Thymus (tissue), 11 donors: ENCODE data around the gene ARID3B. TPM values are rescaled to one million over a fixed set of nuclear protein-coding genes. Genes with fewer than 3 reads are reported as not detected.
"Not testable (repeated sequence)": the region's sequence is repeated elsewhere in the genome, so short reads cannot be mapped to it uniquely, and the experiment has no call there.

Source experiments
- DNase-seq, 9 donors: peaks; one replicate each; pipeline ENCODE4 v3.0.0-alpha.2; 2013; ENCODE audit warnings: low spot score in 9 of 9, low read depth in 6 of 9, missing footprints in 1 of 9
- H3K27ac ChIP-seq, 2 donors: one replicate each; pipeline ENCODE4 v1.5.1; 2013; ENCODE audit warnings: control low read depth in 1 of 2, low read depth in 1 of 2, low read length in 1 of 2, mild to moderate bottlenecking in 1 of 2, moderate library complexity in 1 of 2
- H3K27me3 ChIP-seq, 2 donors: one replicate each; pipeline ENCODE4 v1.5.1; 2013; ENCODE audit warnings: low read length in 1 of 2; ENCODE audit not compliant: control insufficient read depth in 2 of 2, insufficient read depth in 1 of 2
- H3K36me3 ChIP-seq, 2 donors: one replicate each; pipeline ENCODE4 v1.5.1; 2013; ENCODE audit warnings: low read length in 1 of 2, mild to moderate bottlenecking in 1 of 2, moderate library complexity in 1 of 2; ENCODE audit not compliant: control insufficient read depth in 2 of 2, insufficient read depth in 2 of 2
- H3K4me1 ChIP-seq, 2 donors: one replicate each; pipeline ENCODE4 v1.5.1; 2013; ENCODE audit warnings: low read length in 2 of 2; ENCODE audit not compliant: control insufficient read depth in 2 of 2, insufficient read depth in 2 of 2
- H3K4me3 ChIP-seq, 2 donors: one replicate each; pipeline ENCODE4 v1.5.1; 2013; ENCODE audit warnings: low read length in 2 of 2, control low read depth in 1 of 2, mild to moderate bottlenecking in 1 of 2
- H3K9me3 ChIP-seq, 2 donors: one replicate each; pipeline ENCODE4 v1.5.1; 2013; ENCODE audit warnings: low read length in 1 of 2, mild to moderate bottlenecking in 1 of 2; ENCODE audit not compliant: control insufficient read depth in 2 of 2, insufficient read depth in 1 of 2
- WGBS: extraction: QIAGEN DNeasy Blood & Tissue Kit; methylation state at CpG from one replicate; pipeline ENCODE4 v1.1.7; 2013; 5-methylcytosine and 5-hydroxymethylcytosine counted together
- polyA plus RNA-seq: library from polyadenylated mRNA; stranded (reverse); fragments of 200-250 nt; gene quantifications from one replicate; pipeline ENCODE4 v1.2.3, GENCODE V29; 2013
- total RNA-seq: library from RNA; stranded (reverse); fragments of 120-200 nt; gene quantifications from one replicate; pipeline ENCODE4 v1.2.4, GENCODE V29; 2013
- donor health status: healthy.

Gene ARID3B
- total and polyA plus RNA-seq, 2 donors = 5.6 to 5.8 TPM

DNA sequence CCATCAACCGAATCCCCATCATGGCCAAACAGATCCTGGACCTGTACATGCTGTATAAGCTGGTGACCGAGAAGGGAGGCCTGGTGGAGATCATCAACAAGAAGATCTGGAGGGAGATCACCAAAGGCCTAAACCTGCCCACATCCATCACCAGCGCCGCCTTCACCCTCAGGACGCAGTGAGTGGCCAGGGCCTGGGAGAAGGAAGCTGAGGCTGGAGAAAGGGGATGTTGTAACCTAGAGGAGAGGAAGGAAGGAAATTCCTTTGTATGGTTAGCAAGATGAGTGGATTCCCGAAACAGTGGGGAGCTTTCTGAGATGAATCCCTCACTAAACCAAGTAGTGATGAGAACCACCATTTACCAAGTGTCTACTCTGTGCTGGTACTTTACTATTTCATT, 48.8 kb downstream of the ARID3B start:
- no peak for DNase-seq
- Histone ChIP-seq H3K4me3 (no peak overlapping the region), H3K27me3 (no peaks in the 10 kb centered on the region), H3K9me3 (no peaks in the 10 kb centered on the region), H3K36me3 (peaks cover 25 to 58% of the 10 kb centered on the region in 2 donors), H3K27ac (no peak overlapping the region), H3K4me1 (peaks cover 0 to 5% of the 10 kb centered on the region in 2 donors)
- 98% methylated on average over 6 of the region's 6 CpGs for WGBS

DNA sequence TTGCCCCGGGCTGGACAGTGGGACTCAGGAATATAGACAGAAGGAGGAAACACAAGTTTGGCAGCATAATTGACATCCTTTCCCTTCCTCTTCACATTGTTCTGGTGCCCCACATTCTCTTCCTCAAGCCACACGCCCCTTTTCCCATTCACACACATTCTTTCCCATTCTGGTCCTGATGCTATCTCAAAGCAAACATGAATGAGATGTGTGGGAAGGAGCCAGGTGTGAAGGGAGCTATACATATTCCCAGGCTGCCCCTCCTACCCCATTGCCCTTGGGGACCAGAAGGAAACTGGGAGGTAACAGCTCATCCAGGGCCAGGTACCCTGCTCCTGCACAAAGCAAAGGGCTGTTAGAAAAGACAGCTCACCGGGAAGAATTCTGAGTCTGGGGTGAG, 51.2 kb downstream of the ARID3B start:
- H3K36me3 ChIP-seq = peaks cover 25 to 48% of the 10 kb centered on the region in 2 donors
- WGBS = 96% methylated on average over 3 of the region's 3 CpGs

DNA sequence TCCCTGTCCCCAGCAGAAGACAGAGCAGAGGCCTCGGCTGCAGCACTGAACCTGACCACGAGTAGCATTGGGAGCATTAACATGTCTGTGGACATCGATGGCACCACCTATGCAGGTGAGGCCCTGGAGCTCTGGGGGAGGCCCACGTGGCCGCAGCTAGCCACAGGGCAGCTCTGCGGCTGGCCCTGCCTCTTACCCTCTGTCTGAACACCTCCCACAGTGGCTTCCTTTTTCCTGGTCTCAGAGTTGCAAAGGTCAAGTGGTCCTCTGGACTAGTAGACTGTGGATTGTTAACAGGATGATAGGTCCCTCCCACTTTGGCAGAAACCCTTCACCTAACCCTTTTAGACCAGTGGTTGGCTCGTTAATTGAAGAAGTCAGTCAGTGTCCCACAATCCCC, 52.1 kb downstream of the ARID3B start:
- Histone ChIP-seq H3K27ac (no peak overlapping the region), H3K4me3 (no peak overlapping the region), H3K9me3 (no peaks in the 10 kb centered on the region), H3K4me1 (peaks cover 3 to 6% of the 10 kb centered on the region in 2 donors), H3K27me3 (no peaks in the 10 kb centered on the region), H3K36me3 (peaks cover 25 to 42% of the 10 kb centered on the region in 2 donors)
- WGBS = 98% methylated on average over 7 of the region's 7 CpGs
- no peak for DNase-seq

More for the DNA sequence above, 51.2 kb downstream of the ARID3B start:
- H3K27ac ChIP-seq = no peak overlapping the region
- H3K4me3 ChIP-seq = no peak overlapping the region
- no peak for DNase-seq
- H3K9me3 ChIP-seq = no peaks in the 10 kb centered on the region
- peaks cover 0 to 3% of the 10 kb centered on the region in 2 donors for H3K4me1 ChIP-seq
- no peaks in the 10 kb centered on the region for H3K27me3 ChIP-seq

DNA sequence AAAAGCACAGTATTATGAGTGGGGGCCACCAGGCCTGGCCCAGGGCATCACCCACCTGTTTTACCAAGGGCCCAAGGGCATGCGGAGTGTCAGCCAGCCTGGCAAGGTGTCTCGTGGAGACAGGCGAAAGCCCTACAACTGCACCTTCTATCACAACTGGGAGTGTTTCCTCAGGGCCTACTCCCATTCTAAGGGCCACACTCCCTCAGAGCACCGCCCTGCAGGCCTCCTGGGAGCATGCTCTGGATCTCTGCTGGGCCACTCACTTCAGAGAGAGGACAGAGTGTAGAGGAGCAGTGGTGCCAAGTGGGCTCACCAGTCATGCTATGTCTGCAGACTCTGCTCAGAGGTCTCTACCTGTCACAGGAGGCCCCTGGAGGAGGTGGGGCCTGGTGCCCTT, 53.4 kb downstream of the ARID3B start:
- Histone ChIP-seq H3K27me3 (no peaks in the 10 kb centered on the region), H3K4me1 (peaks cover 10 to 16% of the 10 kb centered on the region in 2 donors), H3K9me3 (no peaks in the 10 kb centered on the region), H3K36me3 (peaks cover 25 to 40% of the 10 kb centered on the region in 2 donors), H3K4me3 (no peak overlapping the region), H3K27ac (no peak overlapping the region)
- no peak for DNase-seq
- 95% methylated on average over 4 of the region's 4 CpGs for WGBS

DNA sequence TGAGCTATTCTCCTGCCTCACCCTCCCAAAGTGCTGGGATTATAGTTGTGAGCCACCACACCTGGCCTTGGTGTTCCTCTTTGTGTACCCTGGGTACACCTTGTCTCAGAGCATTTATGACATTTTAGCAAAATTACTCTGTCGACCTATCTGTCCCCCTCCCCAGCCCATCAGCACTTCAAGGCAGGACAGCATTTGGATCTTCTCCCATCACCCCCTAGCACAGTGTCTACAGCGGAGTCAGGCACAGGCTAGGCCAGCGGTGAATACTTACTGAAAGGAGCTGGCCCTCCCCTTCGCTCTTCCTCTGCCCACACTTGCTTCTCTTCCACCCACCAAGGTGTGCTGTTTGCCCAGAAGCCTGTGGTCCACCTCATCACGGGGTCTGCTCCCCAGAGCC, 54.3 kb downstream of the ARID3B start:
- H3K9me3 ChIP-seq = no peaks in the 10 kb centered on the region
- H3K4me3 ChIP-seq = no peak overlapping the region
- peaks cover 10 to 18% of the 10 kb centered on the region in 2 donors for H3K4me1 ChIP-seq
- no peak overlapping the region for H3K27ac ChIP-seq
- DNase-seq = no peak
- WGBS = 97% methylated on average over 5 of the region's 5 CpGs
- no peaks in the 10 kb centered on the region for H3K27me3 ChIP-seq
- peaks cover 20 to 36% of the 10 kb centered on the region in 2 donors for H3K36me3 ChIP-seq

DNA sequence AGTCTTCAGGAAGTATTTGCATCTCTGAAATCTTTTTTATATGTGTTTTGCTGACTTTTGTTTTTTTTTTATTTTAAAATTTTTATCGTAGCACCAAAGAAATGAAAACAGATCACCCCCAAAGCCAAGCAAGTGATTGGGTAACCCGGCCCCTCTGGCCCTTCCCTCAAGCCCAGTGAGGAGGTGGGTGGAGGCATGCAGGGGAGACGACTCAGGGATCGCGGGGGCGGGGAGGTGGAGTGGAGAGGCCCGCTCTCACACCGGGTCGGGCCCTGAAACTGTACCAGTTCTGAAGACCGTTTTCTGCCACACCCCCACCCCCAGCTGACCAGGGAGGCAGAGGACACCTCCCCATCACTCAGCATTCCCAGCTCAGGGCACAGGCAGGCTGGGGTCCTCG, 55.7 kb downstream of the ARID3B start:
- not testable (repeated sequence) for DNase-seq
- WGBS = 87% methylated on average over 10 of the region's 11 CpGs
- peaks cover 10 to 18% of the 10 kb centered on the region in 2 donors for H3K4me1 ChIP-seq

DNA sequence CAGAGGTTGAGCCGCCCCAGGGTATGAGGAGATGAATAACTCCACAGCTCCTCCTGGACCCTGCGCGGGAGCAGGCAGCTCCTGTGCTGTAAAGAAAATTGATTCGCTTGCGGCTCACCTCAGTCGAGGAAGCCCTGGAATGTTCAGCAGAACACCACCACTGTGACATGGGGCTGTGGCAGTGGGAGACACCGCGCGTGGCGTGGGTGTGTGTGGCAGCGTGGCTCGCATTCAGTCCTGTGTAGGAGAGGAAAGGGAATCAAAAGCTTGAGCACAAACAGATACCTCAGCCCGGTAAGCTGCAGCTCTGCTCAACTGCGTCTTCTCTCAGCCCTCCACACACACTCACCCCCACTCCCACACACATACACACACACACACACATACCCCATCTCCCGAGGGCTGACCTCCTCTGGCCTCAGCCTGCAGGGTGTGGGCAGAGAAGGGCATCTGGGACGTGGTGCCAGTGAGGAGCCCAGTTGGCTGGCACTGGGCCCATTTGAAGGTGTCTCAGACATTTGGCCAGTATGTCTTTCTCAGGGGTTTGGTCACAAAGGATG, 56.2 kb downstream of the ARID3B start:
- H3K27ac ChIP-seq, H3K27me3 ChIP-seq, DNase-seq, H3K4me3 ChIP-seq, H3K9me3 ChIP-seq: not testable (repeated sequence)
- Histone ChIP-seq H3K36me3 (peaks cover 16 to 20% of the 10 kb centered on the region in 2 donors), H3K4me1 (peaks cover 10 to 18% of the 10 kb centered on the region in 2 donors)
- 97% methylated on average over 16 of the region's 16 CpGs for WGBS

More for the DNA sequence above, 55.7 kb downstream of the ARID3B start:
- H3K27me3 ChIP-seq, H3K4me3 ChIP-seq, H3K27ac ChIP-seq, H3K9me3 ChIP-seq: not testable (repeated sequence)
- H3K36me3 ChIP-seq = peaks cover 20 to 25% of the 10 kb centered on the region in 2 donors

DNA sequence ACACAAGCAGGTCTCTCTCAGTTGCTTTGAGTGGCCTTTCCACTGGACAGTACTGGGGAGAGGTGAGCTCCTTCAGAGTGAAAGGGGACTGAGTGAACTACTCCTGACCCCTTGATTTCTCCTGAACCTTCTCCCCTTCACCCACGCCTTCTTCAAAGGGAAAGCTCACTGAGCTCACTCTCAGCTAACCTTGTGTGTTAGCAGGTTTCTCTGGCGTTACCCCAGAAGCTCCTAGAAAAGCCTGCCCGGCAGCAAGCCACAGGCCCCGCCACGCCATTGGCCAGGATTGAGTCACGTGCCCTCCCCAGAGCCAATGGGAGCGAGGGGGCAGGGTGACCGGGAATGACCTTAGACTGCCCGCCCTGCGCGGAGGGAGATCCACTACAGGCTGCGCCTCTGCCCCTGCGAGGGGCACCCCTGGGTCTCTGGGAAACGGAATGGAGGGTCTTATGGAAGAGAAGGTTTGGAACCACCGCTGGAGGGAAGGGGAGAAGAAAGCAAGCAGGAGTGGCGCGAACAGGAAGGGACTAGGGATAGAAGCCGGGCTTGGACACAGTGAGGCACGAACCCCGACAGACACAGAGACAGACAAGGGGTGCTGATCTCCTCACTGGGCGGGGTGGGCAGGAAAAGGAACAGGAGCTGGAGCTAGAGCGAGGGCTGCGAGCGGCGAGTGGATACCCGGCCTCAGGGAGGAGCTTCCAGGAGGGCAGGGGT, 57.3 kb downstream of the ARID3B start:
- Histone ChIP-seq H3K27ac (peak overlapping the region; percentile 88 to 90), H3K27me3 (no peaks in the 10 kb centered on the region)
- WGBS = 1% methylated on average over 26 of the region's 26 CpGs

DNA sequence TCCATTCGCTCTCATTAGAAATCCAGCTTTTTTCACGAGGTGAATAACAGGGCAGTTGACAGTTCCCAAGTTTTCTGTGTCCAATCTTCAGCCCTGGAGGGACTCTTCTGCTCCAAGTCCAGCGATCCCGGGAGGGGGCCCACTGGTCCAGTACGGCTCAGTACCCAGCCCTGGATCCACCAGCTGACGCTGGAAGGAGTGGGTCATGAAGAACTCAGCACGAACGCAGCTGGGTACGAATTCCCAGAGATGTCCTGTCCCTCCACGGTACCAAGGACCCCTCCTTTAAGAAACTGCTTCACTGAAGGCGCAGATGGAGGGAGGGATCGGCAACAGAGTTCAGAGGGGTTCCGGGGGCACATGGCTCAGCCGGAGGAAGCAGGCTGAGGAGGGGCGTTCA, 58.1 kb downstream of the ARID3B start:
- Histone ChIP-seq H3K27me3 (no peaks in the 10 kb centered on the region), H3K9me3 (no peaks in the 10 kb centered on the region), H3K27ac (no peak overlapping the region), H3K4me1 (peaks cover 10 to 18% of the 10 kb centered on the region in 2 donors), H3K4me3 (peak overlapping the region; percentile 80 to 83), H3K36me3 (peaks cover 0 to 6% of the 10 kb centered on the region in 2 donors)
- WGBS = 93% methylated on average over 15 of the region's 15 CpGs
- DNase-seq = no peak

More for the DNA sequence above, 57.3 kb downstream of the ARID3B start:
- Histone ChIP-seq H3K9me3 (no peaks in the 10 kb centered on the region), H3K36me3 (peaks cover 7 to 10% of the 10 kb centered on the region in 2 donors), H3K4me3 (peak overlapping the region; percentile 80 to 83), H3K4me1 (peaks cover 10 to 18% of the 10 kb centered on the region in 2 donors)
- peak in 8 of 9 donors; percentile 73 to 91 (median 82) for DNase-seq
